Prostate gland (tissue), 2 donors: ENCODE data around the gene IQSEC3.

Experiments used
- POLR2A ChIP-seq: fragments of 450-650 bp; IDR thresholded peaks from one replicate; pipeline ENCODE4 v1.6.1; 2016; ENCODE audit warnings: antibody characterized with exemption, mild to moderate bottlenecking
- POLR2AphosphoS5 ChIP-seq: sonication (generic); formaldehyde crosslinking; IDR thresholded peaks from one replicate; pipeline ENCODE4 v1.6.1; 2017; ENCODE audit warnings: antibody characterized with exemption
- TF ChIP-seq, protein P1 (sequence below), 4 experiments: fragments of 200-600 bp in 2 of 4; fragments of 450-650 bp in 2 of 4; sonication (generic) in 2 of 4; IDR thresholded peaks; 1 replicate in 3 of 4; 2 replicates in 1 of 4; pipeline ENCODE4 v1.5.1; 2016 to 2019; ENCODE audit warnings: antibody characterized with exemption in 4 of 4, mild to moderate bottlenecking in 2 of 4, moderate library complexity in 2 of 4

DNA sequence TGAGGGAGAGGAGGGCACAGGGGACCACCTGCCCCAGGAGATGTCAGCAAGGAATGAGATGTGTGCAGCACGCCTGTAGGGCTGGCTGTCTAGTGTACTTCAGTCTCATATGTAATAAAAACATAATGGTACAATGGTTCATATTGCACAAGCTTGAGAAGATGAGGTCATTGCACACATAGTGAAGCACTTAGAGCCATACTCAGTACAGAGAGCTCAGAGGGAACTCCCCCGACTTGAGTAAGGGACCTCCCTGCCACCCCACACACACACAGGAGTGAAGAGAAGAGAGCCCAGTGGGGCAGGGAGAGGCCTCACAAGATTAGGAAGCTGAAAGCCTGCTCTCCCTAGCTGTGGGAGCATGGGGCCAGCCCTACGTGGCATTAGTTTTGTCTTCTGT is 85.9 kb downstream of the IQSEC3 start:
- TF ChIP-seq, protein P1, sequence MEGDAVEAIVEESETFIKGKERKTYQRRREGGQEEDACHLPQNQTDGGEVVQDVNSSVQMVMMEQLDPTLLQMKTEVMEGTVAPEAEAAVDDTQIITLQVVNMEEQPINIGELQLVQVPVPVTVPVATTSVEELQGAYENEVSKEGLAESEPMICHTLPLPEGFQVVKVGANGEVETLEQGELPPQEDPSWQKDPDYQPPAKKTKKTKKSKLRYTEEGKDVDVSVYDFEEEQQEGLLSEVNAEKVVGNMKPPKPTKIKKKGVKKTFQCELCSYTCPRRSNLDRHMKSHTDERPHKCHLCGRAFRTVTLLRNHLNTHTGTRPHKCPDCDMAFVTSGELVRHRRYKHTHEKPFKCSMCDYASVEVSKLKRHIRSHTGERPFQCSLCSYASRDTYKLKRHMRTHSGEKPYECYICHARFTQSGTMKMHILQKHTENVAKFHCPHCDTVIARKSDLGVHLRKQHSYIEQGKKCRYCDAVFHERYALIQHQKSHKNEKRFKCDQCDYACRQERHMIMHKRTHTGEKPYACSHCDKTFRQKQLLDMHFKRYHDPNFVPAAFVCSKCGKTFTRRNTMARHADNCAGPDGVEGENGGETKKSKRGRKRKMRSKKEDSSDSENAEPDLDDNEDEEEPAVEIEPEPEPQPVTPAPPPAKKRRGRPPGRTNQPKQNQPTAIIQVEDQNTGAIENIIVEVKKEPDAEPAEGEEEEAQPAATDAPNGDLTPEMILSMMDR (IDR thresholded peaks at IDR 0.05): no peak
- TF ChIP-seq POLR2A (no peak), POLR2AphosphoS5 (no peak)
